Lower lobe of right lung (tissue), 2 donors: ENCODE results near the gene AP3D1. TPM values are rescaled to one million over a fixed set of nuclear protein-coding genes. Genes with fewer than 3 reads are reported as not detected.

ENCODE experiments used
- ATAC-seq, 2 donors: fragments of 200-7000 bp; cut with Tn5 transposase; one replicate each; pipeline ENCODE4 v1.9.1; 2020 to 2022; ENCODE audit warnings: mild to moderate bottlenecking in 2 of 2, moderate library complexity in 2 of 2
- DNase-seq: peaks from one replicate; pipeline ENCODE4 v3.0.0-alpha.2; 2020
- H3K27ac ChIP-seq: fragments of 200-600 bp; one replicate; pipeline ENCODE4 v1.8.0; 2022
- H3K27me3 ChIP-seq: fragments of 200-600 bp; one replicate; pipeline ENCODE4 v1.8.0; 2022; ENCODE audit warnings: low read depth
- H3K36me3 ChIP-seq: fragments of 200-600 bp; one replicate; pipeline ENCODE4 v1.8.0; 2022; ENCODE audit warnings: mild to moderate bottlenecking
- H3K4me1 ChIP-seq: fragments of 200-600 bp; one replicate; pipeline ENCODE4 v1.8.0; 2022
- H3K4me3 ChIP-seq: fragments of 200-600 bp; one replicate; pipeline ENCODE4 v1.8.0; 2022; ENCODE audit warnings: mild to moderate bottlenecking
- H3K9me3 ChIP-seq: fragments of 200-600 bp; one replicate; pipeline ENCODE4 v1.8.0; 2022
- CTCF ChIP-seq: fragments of 200-600 bp; IDR thresholded peaks from one replicate; pipeline ENCODE4 v1.8.0; 2022; ENCODE audit warnings: antibody characterized with exemption, mild to moderate bottlenecking
- intact Hi-C: fragments of 100-400 bp; cut with DNase I; formaldehyde crosslinking; loops from one replicate; pipeline ENCODE4 v1.11.0; 2022
- total RNA-seq: library from RNA; stranded (reverse); fragmentation: NEBNext Ultra II Directional; extraction: Animal tissue kit (Norgen Biotek cat#: 25700); gene quantifications from one replicate; pipeline ENCODE4 v1.2.1, GENCODE V29; 2021
- donor health status: DM: no; HTN: yes; CAD: no; lungs with severe emphysema.

Gene AP3D1
- total RNA-seq, 1 donor from 2014 or later = 99.5 TPM

GRCh38 chr19:2123682-2124387, 27.5 kb downstream of the AP3D1 start:
- Histone ChIP-seq H3K9me3 (no peaks in the 10 kb centered on the region), H3K27me3 (no peaks in the 10 kb centered on the region), H3K27ac (no peak overlapping the region), H3K4me3 (no peak overlapping the region), H3K4me1 (no peaks in the 10 kb centered on the region), H3K36me3 (peaks cover 95% of the 10 kb centered on the region)
- DNase-seq (no peak), ATAC-seq (no peak)
- TF ChIP-seq CTCF = no peak
- intact Hi-C loops = no loop called here

- no peak for ATAC-seq
- Histone ChIP-seq H3K27me3 (no peaks in the 10 kb centered on the region), H3K27ac (no peak overlapping the region), H3K4me3 (no peak overlapping the region), H3K4me1 (no peaks in the 10 kb centered on the region), H3K36me3 (peaks cover 100% of the 10 kb centered on the region), H3K9me3 (no peaks in the 10 kb centered on the region)
- intact Hi-C loops = no loop called here
- no peak for DNase-seq
- TF ChIP-seq CTCF = no peak
Measured at GRCh38 chr19:2122982-2123381, 28.4 kb downstream of the AP3D1 start.

DNA sequence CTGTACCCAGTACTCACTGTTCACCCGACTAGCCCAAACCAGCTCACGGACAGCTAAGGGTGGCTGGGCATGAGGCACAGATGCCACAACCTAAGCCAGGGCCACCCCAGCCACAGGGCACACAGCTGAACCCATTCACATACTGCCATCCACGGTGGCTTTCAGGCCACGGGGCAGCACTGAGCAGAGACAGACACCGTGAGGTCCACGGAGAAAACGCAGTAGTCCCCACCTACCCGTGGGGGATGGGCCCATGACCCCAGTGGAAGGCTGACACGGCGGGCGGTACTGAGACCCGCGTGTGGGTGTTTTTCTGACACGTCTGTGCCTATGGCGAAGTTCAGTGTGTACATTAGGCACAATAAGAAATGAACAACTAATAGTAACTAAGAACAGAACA, 29.1 kb downstream of the AP3D1 start:
- intact Hi-C loops = no loop called here
- peaks cover 100% of the 10 kb centered on the region for H3K36me3 ChIP-seq
- no peak overlapping the region for H3K4me3 ChIP-seq
- no peak for TF ChIP-seq CTCF
- no peaks in the 10 kb centered on the region for H3K4me1 ChIP-seq
- H3K27me3 ChIP-seq = no peaks in the 10 kb centered on the region
- no peak for ATAC-seq
- H3K9me3 ChIP-seq = no peaks in the 10 kb centered on the region
- no peak for DNase-seq
- no peak overlapping the region for H3K27ac ChIP-seq

- peaks cover 100% of the 10 kb centered on the region for H3K36me3 ChIP-seq
- no peaks in the 10 kb centered on the region for H3K4me1 ChIP-seq
- ATAC-seq (no peak), DNase-seq (no peak)
- TF ChIP-seq CTCF = no peak
- H3K9me3 ChIP-seq = no peaks in the 10 kb centered on the region
- H3K4me3 ChIP-seq = no peak overlapping the region
- no peaks in the 10 kb centered on the region for H3K27me3 ChIP-seq
- no peak overlapping the region for H3K27ac ChIP-seq
- intact Hi-C loops = no loop called here
Measured at GRCh38 chr19:2121416-2122051, 29.8 kb downstream of the AP3D1 start.

GRCh38 chr19:2120821-2121220, 30.5 kb downstream of the AP3D1 start:
- ATAC-seq = no peak
- no peaks in the 10 kb centered on the region for H3K4me1 ChIP-seq
- H3K4me3 ChIP-seq = no peak overlapping the region
- H3K9me3 ChIP-seq = no peaks in the 10 kb centered on the region
- peaks cover 100% of the 10 kb centered on the region for H3K36me3 ChIP-seq
- DNase-seq = no peak
- H3K27me3 ChIP-seq = no peaks in the 10 kb centered on the region
- no peak for TF ChIP-seq CTCF
- intact Hi-C loops = no loop called here
- no peak overlapping the region for H3K27ac ChIP-seq
